ENCODE results near the gene TMEM89.

DNA sequence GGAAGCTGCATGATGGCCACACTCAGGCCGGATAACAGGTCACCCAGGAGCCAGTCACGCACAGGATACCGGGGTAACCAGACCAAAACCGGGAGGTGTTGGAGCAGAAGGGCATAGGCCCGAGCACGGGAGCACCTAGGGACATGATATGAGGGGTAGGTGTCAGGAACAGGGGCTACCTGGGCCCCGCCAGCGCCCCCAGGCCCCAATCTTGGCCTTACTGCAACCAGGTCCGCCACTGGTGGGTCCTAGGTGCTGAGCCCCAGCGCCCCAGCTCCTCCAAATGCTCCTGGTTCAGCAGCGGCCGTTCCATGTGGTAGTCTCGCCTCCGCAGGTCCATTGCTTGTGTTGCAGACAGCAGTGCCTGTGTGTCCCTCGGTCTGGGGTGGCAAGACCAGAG is 11.7 kb upstream of the TMEM89 start:
- TF ChIP-seq, protein P1, sequence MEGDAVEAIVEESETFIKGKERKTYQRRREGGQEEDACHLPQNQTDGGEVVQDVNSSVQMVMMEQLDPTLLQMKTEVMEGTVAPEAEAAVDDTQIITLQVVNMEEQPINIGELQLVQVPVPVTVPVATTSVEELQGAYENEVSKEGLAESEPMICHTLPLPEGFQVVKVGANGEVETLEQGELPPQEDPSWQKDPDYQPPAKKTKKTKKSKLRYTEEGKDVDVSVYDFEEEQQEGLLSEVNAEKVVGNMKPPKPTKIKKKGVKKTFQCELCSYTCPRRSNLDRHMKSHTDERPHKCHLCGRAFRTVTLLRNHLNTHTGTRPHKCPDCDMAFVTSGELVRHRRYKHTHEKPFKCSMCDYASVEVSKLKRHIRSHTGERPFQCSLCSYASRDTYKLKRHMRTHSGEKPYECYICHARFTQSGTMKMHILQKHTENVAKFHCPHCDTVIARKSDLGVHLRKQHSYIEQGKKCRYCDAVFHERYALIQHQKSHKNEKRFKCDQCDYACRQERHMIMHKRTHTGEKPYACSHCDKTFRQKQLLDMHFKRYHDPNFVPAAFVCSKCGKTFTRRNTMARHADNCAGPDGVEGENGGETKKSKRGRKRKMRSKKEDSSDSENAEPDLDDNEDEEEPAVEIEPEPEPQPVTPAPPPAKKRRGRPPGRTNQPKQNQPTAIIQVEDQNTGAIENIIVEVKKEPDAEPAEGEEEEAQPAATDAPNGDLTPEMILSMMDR (IDR thresholded peaks at IDR 0.05; ENCODE audit: low read length), result no peak
- no peak for TF ChIP-seq EZH2 (optimal IDR thresholded peaks at IDR 0.05; ENCODE audit: low read depth, low read length)

Measured in MM.1S (cell line).